Activated CD4-positive, alpha-beta T cell treated with anti-CD3 and anti-CD28 coated beads for 36 hours (primary cell): ENCODE measurements around the gene CHCHD3. TPM values are rescaled to one million over a fixed set of nuclear protein-coding genes. Genes with fewer than 3 reads are reported as not detected.

ENCODE experiments used
- ATAC-seq: fragments of 200-7000 bp; cut with Tn5 transposase; one replicate; pipeline ENCODE4 v1.10.0; 2021; ENCODE audit warnings: mild to moderate bottlenecking, moderate library complexity
- CTCF ChIA-PET: fragments of 350-600 bp; sonication (Branson Sonifier 250); formaldehyde crosslinking; loops from one replicate; lab custom pipeline; 2021; ENCODE audit warnings: antibody characterized with exemption; lab: Charles Lee
- POLR2A ChIA-PET: fragments of 350-600 bp; sonication (Branson Sonifier 250); formaldehyde crosslinking; loops from one replicate; lab custom pipeline; 2021; ENCODE audit warnings: antibody characterized with exemption, inconsistent platforms; lab: Charles Lee
- DNase-seq: peaks from one replicate; pipeline ENCODE4 v3.0.0-alpha.2; 2020
- H3K27ac Mint-ChIP-seq: one replicate; pipeline ENCODE4 v1.8.0; 2021; ENCODE audit warnings: mixed read lengths
- H3K27me3 Mint-ChIP-seq: one replicate; pipeline ENCODE4 v1.8.0; 2021; ENCODE audit warnings: mixed read lengths
- H3K36me3 Mint-ChIP-seq: one replicate; pipeline ENCODE4 v1.8.0; 2021; ENCODE audit warnings: low read depth, mixed read lengths
- H3K4me1 Mint-ChIP-seq: one replicate; pipeline ENCODE4 v1.8.0; 2021; ENCODE audit warnings: mixed read lengths
- H3K4me3 Mint-ChIP-seq: one replicate; pipeline ENCODE4 v1.8.0; 2021; ENCODE audit warnings: mild to moderate bottlenecking, moderate library complexity, mixed read lengths
- H3K9me3 Mint-ChIP-seq: one replicate; pipeline ENCODE4 v1.8.0; 2021; ENCODE audit warnings: low read depth, mixed read lengths
- intact Hi-C, 2 experiments: fragments of 100-400 bp; cut with DNase I in 1 of 2; cut with micrococcal nuclease in 1 of 2; formaldehyde crosslinking; loops; one replicate each; pipeline versions ENCODE4 v1.14.2 to v1.15.1; 2022 to 2024; cut with DNase I, micrococcal nuclease
- total RNA-seq, 2 experiments: library from RNA; stranded (reverse); gene quantifications; one replicate each; pipeline ENCODE4 v1.2.3, GENCODE V29; 2021

The CHCHD3 gene
- total RNA-seq, 2 experiments from 2014 or later = 63.0 to 71.9 TPM

GRCh38 chr7:133021196-133021595 is 60.7 kb downstream of the CHCHD3 start:
- Mint-ChIP-seq H3K36me3 (peaks cover 27% of the 10 kb centered on the region), H3K27me3 (no peaks in the 10 kb centered on the region), H3K27ac (no peak overlapping the region), H3K4me1 (peaks cover 4% of the 10 kb centered on the region), H3K9me3 (no peaks in the 10 kb centered on the region), H3K4me3 (no peak overlapping the region)
- ChIA-PET POLR2A (no interaction called here), CTCF (no interaction called here)
- DNase-seq = no peak
- no peak for ATAC-seq
- intact Hi-C loops = no loop called here

- Mint-ChIP-seq H3K9me3 (no peaks in the 10 kb centered on the region), H3K4me1 (peaks cover 4% of the 10 kb centered on the region), H3K4me3 (no peak overlapping the region), H3K27me3 (no peaks in the 10 kb centered on the region), H3K27ac (no peak overlapping the region), H3K36me3 (peaks cover 31% of the 10 kb centered on the region)
- CTCF ChIA-PET = no interaction called here
- ATAC-seq (no peak), DNase-seq (no peak)
- intact Hi-C loops = no loop called here
- POLR2A ChIA-PET = no interaction called here
Observed at GRCh38 chr7:133020496-133020895, 61.4 kb downstream of the CHCHD3 start.

GRCh38 chr7:133019590-133019989 is 62.3 kb downstream of the CHCHD3 start:
- Mint-ChIP-seq H3K27ac (no peak overlapping the region), H3K4me1 (peaks cover 7% of the 10 kb centered on the region), H3K4me3 (no peak overlapping the region), H3K27me3 (no peaks in the 10 kb centered on the region), H3K36me3 (peaks cover 32% of the 10 kb centered on the region), H3K9me3 (no peaks in the 10 kb centered on the region)
- POLR2A ChIA-PET = interaction anchor here (0.7 kb wide), 1 partner anchor 302 kb away, joined by 3 read pairs; no protein-coding TSS in a partner anchor
- intact Hi-C loops = no loop called here
- DNase-seq = no peak
- CTCF ChIA-PET = no interaction called here
- ATAC-seq = no peak

GRCh38 chr7:133016604-133017003 is 65.3 kb downstream of the CHCHD3 start:
- intact Hi-C loops = no loop called here
- H3K4me1 Mint-ChIP-seq = peaks cover 7% of the 10 kb centered on the region
- ChIA-PET POLR2A (no interaction called here), CTCF (no interaction called here)
- peaks cover 21% of the 10 kb centered on the region for H3K36me3 Mint-ChIP-seq
- no peaks in the 10 kb centered on the region for H3K9me3 Mint-ChIP-seq
- H3K4me3 Mint-ChIP-seq = no peak overlapping the region
- ATAC-seq (no peak), DNase-seq (no peak)
- no peak overlapping the region for H3K27ac Mint-ChIP-seq
- H3K27me3 Mint-ChIP-seq = no peaks in the 10 kb centered on the region

- peaks cover 7% of the 10 kb centered on the region for H3K4me1 Mint-ChIP-seq
- POLR2A ChIA-PET = no interaction called here
- ATAC-seq (no peak), DNase-seq (no peak)
- intact Hi-C loops = no loop called here
- H3K9me3 Mint-ChIP-seq = no peaks in the 10 kb centered on the region
- H3K27me3 Mint-ChIP-seq = no peaks in the 10 kb centered on the region
- no peak overlapping the region for H3K4me3 Mint-ChIP-seq
- CTCF ChIA-PET = no interaction called here
- no peak overlapping the region for H3K27ac Mint-ChIP-seq
- H3K36me3 Mint-ChIP-seq = peaks cover 18% of the 10 kb centered on the region
Observed at GRCh38 chr7:133015888-133016287, 66.0 kb downstream of the CHCHD3 start.

GRCh38 chr7:133011746-133012145 is 70.1 kb downstream of the CHCHD3 start:
- Mint-ChIP-seq H3K27ac (no peak overlapping the region), H3K9me3 (peaks cover 8% of the 10 kb centered on the region), H3K36me3 (peaks cover 32% of the 10 kb centered on the region), H3K4me1 (peaks cover 3% of the 10 kb centered on the region), H3K27me3 (no peaks in the 10 kb centered on the region), H3K4me3 (no peak overlapping the region)
- DNase-seq (no peak), ATAC-seq (no peak)
- CTCF ChIA-PET = interaction anchor here (1.1 kb wide), 1 partner anchor 11 kb away, joined by 3 read pairs; no protein-coding TSS in a partner anchor
- POLR2A ChIA-PET = no interaction called here
- intact Hi-C loops = no loop called here

- Mint-ChIP-seq H3K9me3 (peaks cover 8% of the 10 kb centered on the region), H3K4me3 (no peak overlapping the region), H3K27me3 (no peaks in the 10 kb centered on the region), H3K27ac (no peak overlapping the region), H3K4me1 (peaks cover under 1% of the 10 kb centered on the region), H3K36me3 (peaks cover 37% of the 10 kb centered on the region)
- ATAC-seq (no peak), DNase-seq (no peak)
- CTCF ChIA-PET = no interaction called here
- intact Hi-C loops = no loop called here
- POLR2A ChIA-PET = no interaction called here
Observed at GRCh38 chr7:133009426-133010252, 72.3 kb downstream of the CHCHD3 start.

GRCh38 chr7:133007961-133008360 is 73.9 kb downstream of the CHCHD3 start:
- Mint-ChIP-seq H3K9me3 (peaks cover 11% of the 10 kb centered on the region), H3K4me1 (peaks cover 12% of the 10 kb centered on the region), H3K36me3 (peaks cover 44% of the 10 kb centered on the region), H3K27ac (no peak overlapping the region), H3K27me3 (no peaks in the 10 kb centered on the region), H3K4me3 (no peak overlapping the region)
- no peak for DNase-seq
- ATAC-seq = no peak
- POLR2A ChIA-PET = no interaction called here
- intact Hi-C loops = no loop called here
- CTCF ChIA-PET = no interaction called here

GRCh38 chr7:133003052-133003910 is 78.6 kb downstream of the CHCHD3 start:
- no peak overlapping the region for H3K4me3 Mint-ChIP-seq
- intact Hi-C loops = no loop called here
- H3K27me3 Mint-ChIP-seq = no peaks in the 10 kb centered on the region
- H3K9me3 Mint-ChIP-seq = peaks cover 11% of the 10 kb centered on the region
- H3K27ac Mint-ChIP-seq = no peak overlapping the region
- DNase-seq = no peak
- POLR2A ChIA-PET = no interaction called here
- peaks cover 29% of the 10 kb centered on the region for H3K36me3 Mint-ChIP-seq
- ATAC-seq = peak; percentile 47
- peaks cover 31% of the 10 kb centered on the region for H3K4me1 Mint-ChIP-seq
- CTCF ChIA-PET = interaction anchor here (0.7 kb wide), 2 partner anchors 236 to 571 kb away, joined by 3 read pairs; no protein-coding TSS in a partner anchor

- POLR2A ChIA-PET = no interaction called here
- peak; percentile 64 for ATAC-seq
- no peak overlapping the region for H3K27ac Mint-ChIP-seq
- H3K27me3 Mint-ChIP-seq = no peaks in the 10 kb centered on the region
- peaks cover 4% of the 10 kb centered on the region for H3K9me3 Mint-ChIP-seq
- no peak for DNase-seq
- H3K4me3 Mint-ChIP-seq = no peak overlapping the region
- H3K36me3 Mint-ChIP-seq = peaks cover 17% of the 10 kb centered on the region
- intact Hi-C loops = no loop called here
- H3K4me1 Mint-ChIP-seq = peaks cover 31% of the 10 kb centered on the region
- CTCF ChIA-PET = interaction anchor here (1.1 kb wide), 1 partner anchor 10 kb away, joined by 3 read pairs; no protein-coding TSS in a partner anchor
Observed at GRCh38 chr7:133001727-133002126, 80.2 kb downstream of the CHCHD3 start.

- Mint-ChIP-seq H3K36me3 (peaks cover 10% of the 10 kb centered on the region), H3K9me3 (peaks cover 4% of the 10 kb centered on the region), H3K27ac (no peak overlapping the region), H3K4me3 (no peak overlapping the region), H3K4me1 (peaks cover 38% of the 10 kb centered on the region), H3K27me3 (no peaks in the 10 kb centered on the region)
- ATAC-seq (no peak), DNase-seq (no peak)
- ChIA-PET CTCF (no interaction called here), POLR2A (no interaction called here)
- intact Hi-C loops = no loop called here
Observed at GRCh38 chr7:132999845-133000244, 82.0 kb downstream of the CHCHD3 start.
